GM21737 (cell line): ENCODE results near the gene PLXND1.
A peak's percentile ranks its signal among the peaks of the same experiment; 100 is the strongest.

ENCODE experiments used
- ATAC-seq: cut with Tn5 transposase; IDR thresholded peaks from one replicate; pipeline ENCODE4 v1.9.1; 2021; ENCODE audit warnings: mild to moderate bottlenecking, moderate library complexity; ENCODE audit not compliant: unreplicated experiment

Gene PLXND1

GRCh38 chr3:129627350-129628168 lies 21.1 kb upstream of the PLXND1 start:
- ATAC-seq, result no peak

GRCh38 chr3:129626744-129627349 lies 20.4 kb upstream of the PLXND1 start:
- peak; percentile 98 for ATAC-seq

- ATAC-seq, result no peak
Measured at GRCh38 chr3:129625072-129625874, 18.8 kb upstream of the PLXND1 start.

GRCh38 chr3:129624347-129625071 lies 18.0 kb upstream of the PLXND1 start:
- ATAC-seq, result no peak

- no peak for ATAC-seq
Measured at GRCh38 chr3:129623447-129624118, 17.1 kb upstream of the PLXND1 start.

GRCh38 chr3:129622933-129623332 lies 16.5 kb upstream of the PLXND1 start:
- no peak for ATAC-seq

GRCh38 chr3:129622226-129622874 lies 15.9 kb upstream of the PLXND1 start:
- no peak for ATAC-seq

- ATAC-seq, result no peak
Measured at GRCh38 chr3:129621626-129622225, 15.2 kb upstream of the PLXND1 start.

GRCh38 chr3:129620828-129621559 lies 14.5 kb upstream of the PLXND1 start:
- ATAC-seq, result no peak

- no peak for ATAC-seq
Measured at GRCh38 chr3:129619726-129620162, 13.3 kb upstream of the PLXND1 start.

GRCh38 chr3:129618901-129619671 lies 12.6 kb upstream of the PLXND1 start:
- no peak for ATAC-seq

GRCh38 chr3:129618186-129618820 lies 11.8 kb upstream of the PLXND1 start:
- ATAC-seq, result no peak

- ATAC-seq, result no peak
Measured at GRCh38 chr3:129617381-129618185, 11.1 kb upstream of the PLXND1 start.

- ATAC-seq, result no peak
Measured at GRCh38 chr3:129616713-129617112, 10.2 kb upstream of the PLXND1 start.

GRCh38 chr3:129616291-129616690 lies 9.8 kb upstream of the PLXND1 start:
- ATAC-seq, result no peak

- ATAC-seq, result no peak
Measured at GRCh38 chr3:129615751-129616281, 9.3 kb upstream of the PLXND1 start.
